ENCODE measurements around the gene URI1. TPM values are rescaled to one million over a fixed set of nuclear protein-coding genes. Genes with fewer than 3 reads are reported as not detected.

Gene URI1
- total and polyA plus RNA-seq, 7 donors = 20.8 to 69.2 (median 54.6) TPM

GRCh38 chr19:30047432-30047831, 105.4 kb downstream of the URI1 start:
- no peak for DNase-seq
- Histone ChIP-seq H3K27me3 (no peaks in the 10 kb centered on the region), H3K36me3 (no peaks in the 10 kb centered on the region), H3K4me1 (peaks cover 0 to 8% (median 0%) of the 10 kb centered on the region in 4 donors), H3K27ac (no peak overlapping the region), H3K4me3 (no peak overlapping the region), H3K9me3 (no peaks in the 10 kb centered on the region)
- WGBS, 2 donors = 38 to 76% methylated on average over 8 of the region's 8 CpGs
- TF ChIP-seq EP300 (IDR thresholded peaks at IDR 0.05) (no peak), POLR2A (IDR thresholded peaks at IDR 0.05) (no peak), CTCF (IDR thresholded peaks at IDR 0.05) (no peak), POLR2AphosphoS5 (IDR thresholded peaks at IDR 0.05) (no peak)
- intact Hi-C loops (cut with DNase I) = no loop called here

- intact Hi-C loops (cut with DNase I) = no loop called here
- no peaks in the 10 kb centered on the region for H3K9me3 ChIP-seq
- H3K27ac ChIP-seq = no peak overlapping the region
- no peak for DNase-seq
- peaks cover 0 to 8% (median 0%) of the 10 kb centered on the region in 4 donors for H3K4me1 ChIP-seq
- no peak for TF ChIP-seq EP300 (IDR thresholded peaks at IDR 0.05)
- no peak for TF ChIP-seq CTCF (IDR thresholded peaks at IDR 0.05)
- no peak for TF ChIP-seq POLR2AphosphoS5 (IDR thresholded peaks at IDR 0.05)
- no peak for TF ChIP-seq POLR2A (IDR thresholded peaks at IDR 0.05)
- H3K4me3 ChIP-seq = no peak overlapping the region
- no peaks in the 10 kb centered on the region for H3K27me3 ChIP-seq
- 85 to 89% methylated on average over 4 of the region's 4 CpGs for WGBS, 2 donors
- H3K36me3 ChIP-seq = no peaks in the 10 kb centered on the region
Observed at GRCh38 chr19:30049226-30049625, 107.2 kb downstream of the URI1 start.

GRCh38 chr19:30049846-30050667, 108.0 kb downstream of the URI1 start:
- intact Hi-C loops (cut with DNase I) = no loop called here
- Histone ChIP-seq H3K4me3 (no peak overlapping the region), H3K27ac (peak overlapping the region in 1 of 4 donors; percentile 2), H3K27me3 (no peaks in the 10 kb centered on the region), H3K4me1 (peaks cover 0 to 8% (median 0%) of the 10 kb centered on the region in 4 donors), H3K36me3 (no peaks in the 10 kb centered on the region), H3K9me3 (no peaks in the 10 kb centered on the region)
- WGBS, 2 donors = 73 to 78% methylated on average over 13 of the region's 13 CpGs
- TF ChIP-seq POLR2AphosphoS5 (IDR thresholded peaks at IDR 0.05) (no peak), CTCF (IDR thresholded peaks at IDR 0.05) (no peak)
- no peak for DNase-seq

DNA sequence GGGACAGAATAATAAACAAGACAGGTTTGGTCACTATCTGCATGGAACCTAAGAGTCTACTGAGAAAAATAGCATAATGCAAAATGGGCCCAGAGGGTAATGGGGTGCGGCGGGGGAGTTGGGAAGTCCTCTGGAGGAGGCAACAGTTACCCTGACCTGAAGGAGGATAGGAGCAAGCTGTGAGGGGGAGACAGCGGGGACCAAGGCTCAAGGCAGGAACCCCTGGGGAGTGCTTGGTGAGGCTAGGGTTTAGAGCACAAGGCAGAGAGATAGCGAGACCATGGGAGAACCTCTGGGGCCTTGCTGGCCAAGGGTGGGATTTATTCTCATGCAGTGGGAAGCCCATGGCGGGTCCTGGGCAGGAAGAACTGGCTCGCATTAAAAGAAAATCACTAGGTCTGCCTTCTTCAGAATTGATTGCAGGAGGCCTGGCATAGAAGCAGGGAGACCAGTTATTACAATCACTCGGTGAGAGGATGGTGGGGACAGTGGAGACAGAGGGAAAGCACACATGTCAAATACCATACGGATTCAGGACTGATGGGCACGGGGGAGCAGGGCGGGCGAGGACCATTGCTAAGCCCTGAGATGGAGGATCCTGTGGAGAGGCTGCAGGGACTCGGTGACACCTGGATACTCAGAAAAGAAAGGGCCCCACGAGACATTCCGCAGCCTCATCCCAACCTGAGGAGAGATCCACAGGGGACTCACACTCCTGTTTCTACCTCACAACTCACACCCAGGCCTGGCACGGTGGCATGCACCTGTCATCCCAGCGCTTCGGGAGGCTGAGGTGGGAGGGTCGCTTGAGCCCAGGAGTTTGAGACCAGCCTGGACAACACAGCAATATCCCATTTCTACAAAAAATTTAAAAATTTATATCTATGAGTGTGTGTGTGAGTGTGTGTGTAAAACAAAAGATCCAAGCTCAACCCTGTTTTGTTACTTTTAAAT, 110.4 kb downstream of the URI1 start:
- Histone ChIP-seq H3K36me3 (no peaks in the 10 kb centered on the region), H3K27ac (no peak overlapping the region), H3K27me3 (no peaks in the 10 kb centered on the region), H3K4me3 (no peak overlapping the region), H3K9me3 (no peaks in the 10 kb centered on the region), H3K4me1 (peaks cover 0 to 8% (median 0%) of the 10 kb centered on the region in 4 donors)
- 92 to 93% methylated on average over 18 of the region's 18 CpGs for WGBS, 2 donors
- intact Hi-C loops (cut with DNase I) = no loop called here
- no peak for DNase-seq
- TF ChIP-seq POLR2AphosphoS5 (IDR thresholded peaks at IDR 0.05) (no peak), CTCF (IDR thresholded peaks at IDR 0.05) (no peak), POLR2A (IDR thresholded peaks at IDR 0.05) (no peak)

All from sigmoid colon (tissue), 7 donors.